ENCODE measurements around the gene RPH3AL. TPM values are rescaled to one million over a fixed set of nuclear protein-coding genes. Genes with fewer than 3 reads are reported as not detected.
"Not testable (repeated sequence)": the region's sequence is repeated elsewhere in the genome, so short reads cannot be mapped to it uniquely, and the experiment has no call there.

RPH3AL gene
- total and polyA plus RNA-seq, 2 experiments from 2014 or later = 13.8 to 39.0 TPM

GRCh38 chr17:171871-172270, 180.7 kb downstream of the RPH3AL start:
- Histone ChIP-seq H3K4me3 (no peak overlapping the region), H3K36me3 (no peaks in the 10 kb centered on the region), H3K27me3 (no peaks in the 10 kb centered on the region), H3K4me1 (ENCODE audit: low read depth) (peaks cover 8% of the 10 kb centered on the region), H3K9me3 (ENCODE audit: low read depth) (no peaks in the 10 kb centered on the region), H3K27ac (no peak overlapping the region)
- no peak for TF ChIP-seq CTCF (IDR thresholded peaks at IDR 0.05; ENCODE audit: low read depth, low read length)
- DNase-seq (ENCODE audit: low read depth in 1 of 2, low spot score in 1 of 2) = no peak

- no peaks in the 10 kb centered on the region for H3K36me3 ChIP-seq
- H3K4me3 ChIP-seq = no peak overlapping the region
- H3K27ac ChIP-seq = no peak overlapping the region
- no peaks in the 10 kb centered on the region for H3K9me3 ChIP-seq (ENCODE audit: low read depth)
- H3K4me1 ChIP-seq (ENCODE audit: low read depth) = no peaks in the 10 kb centered on the region
- TF ChIP-seq CTCF (IDR thresholded peaks at IDR 0.05; ENCODE audit: low read depth, low read length) = no peak
- no peaks in the 10 kb centered on the region for H3K27me3 ChIP-seq
- no peak for DNase-seq (ENCODE audit: low read depth in 1 of 2, low spot score in 1 of 2)
Measured at GRCh38 chr17:170130-170670, 182.4 kb downstream of the RPH3AL start.

- not testable (repeated sequence) for H3K27ac ChIP-seq; H3K36me3 ChIP-seq; H3K4me3 ChIP-seq; H3K27me3 ChIP-seq; H3K9me3 ChIP-seq (ENCODE audit: low read depth); DNase-seq (ENCODE audit: low read depth in 1 of 2, low spot score in 1 of 2); H3K4me1 ChIP-seq (ENCODE audit: low read depth)
Measured at GRCh38 chr17:168614-169013, 184.0 kb downstream of the RPH3AL start.

GRCh38 chr17:165939-166338, 186.7 kb downstream of the RPH3AL start:
- Histone ChIP-seq H3K27ac (no peak overlapping the region), H3K27me3 (no peaks in the 10 kb centered on the region), H3K4me3 (no peak overlapping the region), H3K4me1 (ENCODE audit: low read depth) (no peaks in the 10 kb centered on the region), H3K9me3 (ENCODE audit: low read depth) (no peaks in the 10 kb centered on the region), H3K36me3 (no peaks in the 10 kb centered on the region)
- no peak for TF ChIP-seq CTCF (IDR thresholded peaks at IDR 0.05; ENCODE audit: low read depth, low read length)
- DNase-seq (ENCODE audit: low read depth in 1 of 2, low spot score in 1 of 2) = no peak

GRCh38 chr17:164303-165235, 188.0 kb downstream of the RPH3AL start:
- Histone ChIP-seq H3K36me3 (no peaks in the 10 kb centered on the region), H3K9me3 (ENCODE audit: low read depth) (no peaks in the 10 kb centered on the region), H3K4me3 (no peak overlapping the region), H3K4me1 (ENCODE audit: low read depth) (no peaks in the 10 kb centered on the region), H3K27me3 (no peaks in the 10 kb centered on the region), H3K27ac (no peak overlapping the region)
- peak; percentile 67 for TF ChIP-seq CTCF (IDR thresholded peaks at IDR 0.05; ENCODE audit: low read depth, low read length)
- peak; percentile 72 to 81 for DNase-seq (ENCODE audit: low read depth in 1 of 2, low spot score in 1 of 2)

- TF ChIP-seq CTCF (IDR thresholded peaks at IDR 0.05; ENCODE audit: low read depth, low read length) = peak; percentile 15
- Histone ChIP-seq H3K27me3 (no peaks in the 10 kb centered on the region), H3K36me3 (no peaks in the 10 kb centered on the region), H3K27ac (no peak overlapping the region), H3K4me3 (no peak overlapping the region), H3K4me1 (ENCODE audit: low read depth) (no peaks in the 10 kb centered on the region), H3K9me3 (ENCODE audit: low read depth) (no peaks in the 10 kb centered on the region)
- DNase-seq (ENCODE audit: low read depth in 1 of 2, low spot score in 1 of 2) = no peak
Measured at GRCh38 chr17:163514-164098, 189.0 kb downstream of the RPH3AL start.
